Limb (tissue), 2 donors: Measurements from ENCODE around the gene MIOX.

Experiments
- DNase-seq, 2 donors: peaks; one replicate each; pipeline ENCODE4 v3.0.0-alpha.2; 2016; ENCODE audit errors: extremely low spot score in 2 of 2

The MIOX gene

DNA sequence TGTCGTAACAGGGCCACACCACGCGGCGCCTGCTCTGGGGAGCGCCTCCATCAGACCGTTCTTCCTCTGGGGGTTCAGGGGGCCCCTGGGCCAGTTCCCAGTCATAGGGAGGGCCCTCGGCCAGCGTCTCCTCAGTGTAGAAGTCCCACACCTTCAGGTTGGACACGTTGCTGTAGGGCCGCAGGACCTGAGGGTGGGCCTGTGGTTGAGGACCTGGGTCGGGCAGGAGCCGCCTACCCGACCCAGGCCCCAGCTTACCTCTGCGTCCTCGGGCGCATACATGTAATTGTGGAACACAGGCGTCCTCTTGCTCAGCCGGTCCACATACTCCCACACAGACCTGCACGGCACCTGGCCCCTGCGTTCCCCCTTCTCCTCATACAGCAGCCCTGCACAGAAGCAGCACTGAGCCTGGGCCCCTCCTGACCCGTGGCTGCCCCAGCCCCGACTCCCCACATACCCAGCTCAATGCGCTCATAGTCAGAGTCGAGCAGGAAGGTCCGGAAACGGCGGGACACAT, 32.0 kb upstream of the MIOX start:
- DNase-seq: no peak

DNA sequence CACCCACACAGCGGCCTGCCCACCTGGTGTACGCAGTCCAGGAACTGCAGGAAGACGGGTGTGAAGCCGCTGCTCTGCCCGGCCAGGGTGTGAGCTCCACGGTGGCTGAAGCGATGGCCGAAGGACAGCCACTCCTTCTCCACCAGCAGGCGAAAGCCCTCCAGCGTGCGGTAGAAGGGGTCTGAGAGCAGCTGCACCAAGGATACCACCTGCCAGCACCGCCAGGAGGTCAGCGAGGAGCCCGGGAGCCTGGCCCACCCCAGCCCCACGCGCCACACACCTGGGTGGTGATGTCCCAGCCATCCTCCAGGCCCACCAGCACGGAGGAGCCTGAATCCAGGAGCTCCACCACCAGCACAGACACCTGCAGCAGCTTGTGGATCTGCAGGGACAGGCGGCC, 31.5 kb upstream of the MIOX start:
- DNase-seq: no peak

- no peak for DNase-seq
Observed at GRCh38 chr22:50456026-50456425, 30.6 kb upstream of the MIOX start.

GRCh38 chr22:50456466-50457234, 30.0 kb upstream of the MIOX start:
- no peak for DNase-seq

GRCh38 chr22:50459016-50459415, 27.6 kb upstream of the MIOX start:
- no peak for DNase-seq

DNA sequence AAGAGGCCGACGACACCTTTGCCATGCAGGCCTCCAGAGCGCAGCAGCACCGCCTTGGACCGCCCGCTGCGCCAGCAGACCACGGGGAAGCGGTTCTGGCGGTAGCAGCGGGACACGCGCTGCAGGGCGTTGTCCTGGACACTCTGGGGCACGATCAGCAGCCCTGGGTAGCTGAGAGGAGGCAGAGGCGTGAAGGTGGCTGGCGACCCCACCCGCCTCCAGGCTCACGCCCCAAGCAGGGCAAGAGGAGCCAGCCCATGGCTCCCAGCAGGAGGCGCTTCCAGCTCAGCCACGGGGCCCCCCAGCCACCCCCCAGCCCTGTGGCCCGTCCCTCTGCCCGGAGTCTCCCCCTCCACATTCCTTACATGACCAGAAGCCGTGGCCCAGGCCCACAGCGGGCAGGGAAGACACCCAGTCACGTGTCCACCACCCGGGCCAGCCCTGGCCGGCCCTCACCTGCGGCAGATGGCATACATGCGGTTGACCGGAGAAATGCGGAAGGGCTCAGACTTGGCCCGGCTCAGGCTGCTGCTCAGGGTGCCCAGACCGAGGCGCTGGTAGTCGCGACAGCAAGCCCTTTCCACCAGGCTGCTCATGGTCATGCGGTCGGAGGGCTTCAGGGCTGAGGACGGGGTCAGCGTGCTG, 27.0 kb upstream of the MIOX start:
- DNase-seq: no peak

- DNase-seq: no peak
Observed at GRCh38 chr22:50460938-50461337, 25.7 kb upstream of the MIOX start.

GRCh38 chr22:50461536-50461935, 25.1 kb upstream of the MIOX start:
- DNase-seq: no peak

DNA sequence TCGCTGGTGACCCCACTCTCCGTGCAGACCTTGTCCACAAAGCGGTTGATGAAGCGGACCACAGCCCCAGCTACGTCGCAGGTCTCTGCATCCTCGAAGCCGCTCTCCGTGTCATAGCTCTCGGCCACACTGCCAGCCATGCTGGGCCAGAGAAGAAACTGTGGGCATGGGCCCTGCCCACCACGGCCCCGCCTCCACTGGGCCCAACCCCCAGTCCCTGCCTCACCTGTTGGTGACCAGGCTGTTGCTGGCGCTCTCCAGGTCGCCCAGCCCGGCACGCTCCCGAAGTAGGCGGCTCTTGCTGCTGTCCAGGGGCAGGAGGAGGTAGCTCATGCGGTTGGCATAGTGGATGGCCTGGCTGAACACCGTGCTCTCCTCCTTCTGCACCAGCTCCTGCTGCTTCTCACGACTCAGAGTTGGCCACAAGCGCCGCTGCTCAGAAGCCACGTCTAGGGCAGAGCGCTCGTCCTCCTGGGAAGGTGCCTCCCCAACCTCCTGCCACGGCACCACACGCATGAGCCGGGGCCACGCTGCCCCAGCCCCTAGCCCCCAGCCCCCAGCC, 24.6 kb upstream of the MIOX start:
- no peak for DNase-seq

DNA sequence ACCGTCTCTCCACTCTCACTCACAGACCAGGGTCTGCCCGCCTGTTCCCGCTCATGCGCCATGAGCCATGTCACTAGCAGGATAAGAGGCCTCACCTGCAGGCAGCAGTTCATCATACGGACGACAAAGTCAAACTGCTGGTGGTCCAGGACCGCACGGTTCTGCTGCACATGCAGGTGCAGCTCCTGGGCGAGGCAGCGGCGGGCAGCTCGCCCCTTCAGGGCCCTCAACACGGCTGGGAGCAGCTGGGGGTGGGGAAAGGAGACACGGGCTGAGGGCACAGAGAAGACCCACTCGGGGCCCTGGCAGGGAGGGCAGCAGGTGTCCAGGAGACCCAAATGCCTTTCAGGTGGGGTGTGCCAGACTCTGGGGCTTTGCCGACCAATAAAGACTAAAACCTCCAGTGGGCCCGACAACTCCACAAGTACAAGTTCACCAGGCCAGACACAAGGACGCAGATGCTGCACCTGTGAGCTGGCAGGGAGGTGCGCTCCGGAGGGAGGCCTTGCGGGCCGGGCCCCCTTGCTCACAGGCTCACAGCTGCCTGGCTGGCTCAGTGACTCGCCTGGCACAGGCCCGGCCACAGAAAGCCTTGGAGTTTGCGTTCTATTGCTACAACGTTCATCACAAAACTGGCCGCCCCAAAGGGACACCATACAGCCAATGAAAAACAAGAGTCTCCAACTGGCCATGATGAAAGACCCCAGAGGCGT, 23.3 kb upstream of the MIOX start:
- no peak for DNase-seq

DNA sequence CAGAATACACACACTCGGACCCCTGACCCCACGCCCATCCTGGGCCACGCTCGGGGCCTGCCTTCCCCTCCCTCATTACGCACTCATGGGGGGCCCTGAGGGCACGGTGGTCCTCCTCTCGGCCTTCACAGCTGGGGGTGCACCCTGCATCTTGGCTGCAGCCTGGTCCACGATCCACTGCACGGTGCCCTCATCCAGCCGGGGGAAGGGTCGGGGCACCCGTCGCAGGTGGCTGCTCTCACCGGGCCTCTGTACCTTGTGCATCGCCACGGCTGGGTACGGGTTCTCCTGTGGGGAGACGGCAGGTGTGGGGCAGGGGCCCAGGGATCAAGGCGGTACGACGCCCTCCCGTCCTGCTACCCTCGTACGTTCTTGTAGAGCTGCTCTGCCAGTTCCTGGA, 22.2 kb upstream of the MIOX start:
- no peak for DNase-seq

- no peak for DNase-seq
Observed at GRCh38 chr22:50465066-50465930, 21.4 kb upstream of the MIOX start.

DNA sequence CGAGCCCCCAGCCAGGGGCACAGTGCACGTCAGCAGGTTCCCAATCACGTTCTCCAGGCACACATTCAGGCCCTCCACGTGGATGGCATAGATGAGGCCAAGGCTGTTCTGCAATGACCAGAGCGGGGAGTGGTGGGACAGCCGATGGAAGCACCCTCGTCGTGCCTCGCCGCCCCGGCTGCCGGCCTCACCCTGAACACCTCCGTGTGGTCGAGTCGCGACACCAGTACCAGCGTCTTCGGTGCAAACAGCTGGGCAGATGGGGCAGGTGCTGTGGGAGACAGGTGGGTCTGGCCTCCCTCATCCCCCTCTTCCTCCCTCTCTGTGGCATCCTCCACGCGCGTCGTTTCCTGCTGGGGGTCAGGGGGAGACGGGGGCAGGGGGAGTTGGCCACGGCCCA, 19.3 kb upstream of the MIOX start:
- DNase-seq: no peak

- DNase-seq: no peak
Observed at GRCh38 chr22:50467773-50468440, 18.8 kb upstream of the MIOX start.

- DNase-seq: no peak
Observed at GRCh38 chr22:50468626-50469025, 18.0 kb upstream of the MIOX start.

- DNase-seq: no peak
Observed at GRCh38 chr22:50469377-50470305, 17.0 kb upstream of the MIOX start.

- no peak for DNase-seq
Observed at GRCh38 chr22:50470491-50470890, 16.2 kb upstream of the MIOX start.

DNA sequence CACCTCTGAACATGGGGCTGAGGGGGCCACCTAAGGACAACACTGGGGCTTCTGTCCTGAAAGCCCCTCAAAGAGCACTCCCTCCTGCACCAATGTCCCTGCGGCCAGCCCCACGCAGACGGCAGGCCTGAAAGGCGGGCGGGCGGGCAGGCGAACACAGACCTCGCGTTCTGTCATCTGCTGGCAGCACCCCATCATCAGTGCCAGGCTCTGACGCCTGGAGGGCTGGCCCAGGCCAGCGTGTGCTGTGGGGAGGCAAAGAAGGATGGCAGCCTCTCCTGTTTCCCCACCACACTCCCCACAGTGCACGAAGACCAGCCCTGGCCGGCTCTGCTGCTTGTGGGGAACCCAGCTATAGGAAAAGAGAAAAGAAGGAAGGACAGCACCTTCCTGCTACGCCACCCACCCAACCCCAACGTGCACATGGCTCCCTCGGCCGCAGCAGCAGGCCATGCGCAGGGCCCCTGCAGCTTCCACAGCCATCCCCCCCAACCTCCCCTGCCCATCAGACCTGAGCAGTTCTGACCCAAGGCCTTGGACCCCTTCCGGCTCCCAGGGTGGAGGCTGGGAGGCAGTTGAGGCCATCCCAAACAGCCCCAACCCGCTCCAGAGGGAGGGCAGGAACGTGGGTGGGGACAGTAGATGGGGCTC, 15.3 kb upstream of the MIOX start:
- no peak for DNase-seq

DNA sequence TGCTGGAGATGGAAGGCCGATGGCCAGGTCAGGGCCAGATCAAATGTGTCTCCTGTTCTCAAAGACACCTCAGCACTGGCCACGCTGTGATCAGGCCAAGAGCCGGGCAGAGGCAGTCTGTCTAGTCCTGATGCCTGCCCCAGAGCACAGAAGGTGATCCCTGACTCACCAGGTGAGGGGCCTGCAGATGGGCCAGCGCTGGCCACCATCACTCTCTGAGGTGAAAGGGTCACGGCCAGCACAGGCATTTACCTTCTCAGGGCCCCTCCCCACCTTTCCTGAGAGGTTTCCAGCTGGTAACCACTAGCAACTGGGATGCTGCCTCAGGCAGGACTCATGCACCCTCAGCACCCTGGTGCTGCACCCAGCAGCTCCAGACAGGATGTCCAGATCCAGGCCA, 14.7 kb upstream of the MIOX start:
- DNase-seq: no peak
